Measurements from ENCODE around the gene SRF.
"Not testable (repeated sequence)": the region's sequence is repeated elsewhere in the genome, so short reads cannot be mapped to it uniquely, and the experiment has no call there.

DNA sequence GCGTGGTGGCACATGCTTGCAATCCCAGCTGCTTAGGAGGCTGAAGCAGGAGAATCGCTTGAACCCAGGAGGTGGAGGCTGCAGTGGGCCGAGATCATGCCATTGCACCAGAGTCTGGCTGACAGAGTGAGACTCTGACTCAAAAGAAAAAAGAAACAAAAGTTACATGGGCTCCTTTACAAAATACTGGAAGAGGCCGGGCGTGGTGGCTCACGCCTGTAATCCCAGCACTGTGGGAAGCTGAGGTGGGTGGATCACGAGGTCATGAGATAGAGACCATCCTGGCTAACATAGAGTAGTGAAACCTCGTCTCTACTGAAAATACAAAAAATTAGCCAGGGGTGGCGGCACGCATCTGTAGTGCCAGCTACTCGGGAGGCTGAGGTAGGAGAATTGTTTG, 31.1 kb upstream of the SRF start:
- TF ChIP-seq, protein P1, sequence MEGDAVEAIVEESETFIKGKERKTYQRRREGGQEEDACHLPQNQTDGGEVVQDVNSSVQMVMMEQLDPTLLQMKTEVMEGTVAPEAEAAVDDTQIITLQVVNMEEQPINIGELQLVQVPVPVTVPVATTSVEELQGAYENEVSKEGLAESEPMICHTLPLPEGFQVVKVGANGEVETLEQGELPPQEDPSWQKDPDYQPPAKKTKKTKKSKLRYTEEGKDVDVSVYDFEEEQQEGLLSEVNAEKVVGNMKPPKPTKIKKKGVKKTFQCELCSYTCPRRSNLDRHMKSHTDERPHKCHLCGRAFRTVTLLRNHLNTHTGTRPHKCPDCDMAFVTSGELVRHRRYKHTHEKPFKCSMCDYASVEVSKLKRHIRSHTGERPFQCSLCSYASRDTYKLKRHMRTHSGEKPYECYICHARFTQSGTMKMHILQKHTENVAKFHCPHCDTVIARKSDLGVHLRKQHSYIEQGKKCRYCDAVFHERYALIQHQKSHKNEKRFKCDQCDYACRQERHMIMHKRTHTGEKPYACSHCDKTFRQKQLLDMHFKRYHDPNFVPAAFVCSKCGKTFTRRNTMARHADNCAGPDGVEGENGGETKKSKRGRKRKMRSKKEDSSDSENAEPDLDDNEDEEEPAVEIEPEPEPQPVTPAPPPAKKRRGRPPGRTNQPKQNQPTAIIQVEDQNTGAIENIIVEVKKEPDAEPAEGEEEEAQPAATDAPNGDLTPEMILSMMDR (conservative IDR thresholded peaks at IDR 0.05; ENCODE audit: low read depth, low read length), result not testable (repeated sequence)
- TF ChIP-seq EZH2 (IDR thresholded peaks at IDR 0.05; ENCODE audit: borderline replicate concordance, low read depth, low read length, poor library complexity, severe bottlenecking), result not testable (repeated sequence)

Data from A673 (cell line).